ENCODE measurements around the gene PRDM15. TPM values are rescaled to one million over a fixed set of nuclear protein-coding genes. Genes with fewer than 3 reads are reported as not detected.

The PRDM15 gene
- total and polyA plus RNA-seq, 2 donors (not counting 3 experiments of a cell fraction or from before 2014, with no cell fraction given), result 11.8 to 12.9 TPM

DNA sequence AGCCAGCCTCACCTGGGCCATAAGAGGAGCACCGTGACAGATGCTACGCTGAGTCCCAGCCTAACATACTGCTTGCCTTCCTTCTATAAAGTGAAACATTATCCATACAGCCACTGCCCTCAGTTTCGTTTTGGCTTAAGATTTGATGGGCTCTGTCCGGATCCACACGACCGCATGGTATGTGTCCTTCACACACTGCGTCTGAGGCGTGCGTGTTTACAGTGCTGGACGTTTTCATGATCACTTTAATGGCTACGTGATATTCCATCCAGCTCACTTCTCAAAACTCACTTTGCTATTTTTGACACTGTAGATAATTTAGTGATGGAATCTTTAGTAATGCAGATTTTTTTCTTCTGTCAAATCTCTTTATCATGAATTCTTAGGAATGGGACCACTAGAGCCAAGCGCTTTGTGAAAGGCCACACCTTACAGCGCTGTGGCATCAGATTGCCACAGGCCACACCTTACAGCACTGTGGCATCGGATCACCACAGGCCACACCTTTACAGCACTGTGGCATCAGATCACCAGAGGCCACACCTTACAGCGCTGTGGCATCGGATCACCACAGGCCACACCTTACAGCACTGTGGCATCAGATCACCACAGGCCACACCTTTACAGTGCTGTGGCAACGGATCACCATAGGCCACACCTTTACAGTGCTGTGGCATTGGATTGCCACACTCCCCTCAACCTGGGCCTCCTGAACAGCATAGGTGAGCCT lies 47.1 kb downstream of the PRDM15 start:
- POLR2A ChIA-PET, result no interaction called here
- Histone ChIP-seq H3K4me3 (replicated peaks in 1 of 3; ENCODE audit: insufficient read depth in 1 of 3, low read depth in 1 of 3, low read length in 3 of 3) (no peak overlapping the region), H3K9me1 (replicated peaks; ENCODE audit: control insufficient read depth, extremely low read depth, insufficient read depth, low read length) (no peaks in the 10 kb centered on the region), H3K79me2 (ENCODE audit: control insufficient read depth, insufficient read depth, low read length) (no peaks in the 10 kb centered on the region), H3K9ac (replicated peaks; ENCODE audit: extremely low read depth, insufficient read depth, low read length) (no peak overlapping the region), H3K4me1 (ENCODE audit: control insufficient read depth, extremely low read depth, insufficient read depth, low read length) (no peaks in the 10 kb centered on the region), H4K20me1 (replicated peaks; ENCODE audit: control insufficient read depth, extremely low read depth, insufficient read depth, low read length) (no peaks in the 10 kb centered on the region), H3K27ac (ENCODE audit: insufficient read depth, low read depth, low read length) (no peak overlapping the region), H3K4me2 (ENCODE audit: insufficient read depth, low read length) (no peak overlapping the region), H3K9me3 (replicated peaks; ENCODE audit: control insufficient read depth, insufficient read depth, low read length) (no peaks in the 10 kb centered on the region), H3K36me3 (ENCODE audit: control insufficient read depth in 2 of 2, extremely low read depth in 1 of 2, insufficient read depth in 2 of 2, low read length in 2 of 2) (peaks cover 0 to 7% of the 10 kb centered on the region in 2 experiments), H3K27me3 (ENCODE audit: control insufficient read depth in 2 of 2, insufficient read depth in 2 of 2, low read length in 2 of 2) (no peaks in the 10 kb centered on the region), H2AFZ (ENCODE audit: low read depth, low read length) (no peak overlapping the region)
- DNase-seq (ENCODE audit: low read depth, low spot score), result no peak
- intact Hi-C loops (cut with micrococcal nuclease) (no loop called here), dilution Hi-C loops (cut with MboI; ENCODE audit: extremely low pct_ligation_motif_present, low sequenced_read_pairs) (no loop called here)
- CTCF ChIA-PET, result no interaction called here
- no peak for FAIRE-seq
- no TSS peak for BruUV-seq (replicated peaks)
- TF ChIP-seq FOS (IDR thresholded peaks at IDR 0.05; ENCODE audit: borderline replicate concordance, insufficient read depth, low read length) (no peak), POLR2AphosphoS5 (IDR thresholded peaks at IDR 0.05; ENCODE audit: insufficient read depth, low read depth, low read length) (no peak), MYC (IDR thresholded peaks at IDR 0.05; ENCODE audit: low read depth, low read length) (no peak), EZH2 (IDR thresholded peaks at IDR 0.05; ENCODE audit: borderline replicate concordance, low read depth, low read length, severe bottlenecking) (no peak), JUN (IDR thresholded peaks at IDR 0.05; ENCODE audit: borderline replicate concordance, insufficient read depth, insufficient read length, low read depth) (no peak)
- TF ChIP-seq, protein P1, sequence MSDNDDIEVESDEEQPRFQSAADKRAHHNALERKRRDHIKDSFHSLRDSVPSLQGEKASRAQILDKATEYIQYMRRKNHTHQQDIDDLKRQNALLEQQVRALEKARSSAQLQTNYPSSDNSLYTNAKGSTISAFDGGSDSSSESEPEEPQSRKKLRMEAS (IDR thresholded peaks at IDR 0.05; ENCODE audit: insufficient read depth, insufficient read length), result no peak
- TF ChIP-seq, protein P2, sequence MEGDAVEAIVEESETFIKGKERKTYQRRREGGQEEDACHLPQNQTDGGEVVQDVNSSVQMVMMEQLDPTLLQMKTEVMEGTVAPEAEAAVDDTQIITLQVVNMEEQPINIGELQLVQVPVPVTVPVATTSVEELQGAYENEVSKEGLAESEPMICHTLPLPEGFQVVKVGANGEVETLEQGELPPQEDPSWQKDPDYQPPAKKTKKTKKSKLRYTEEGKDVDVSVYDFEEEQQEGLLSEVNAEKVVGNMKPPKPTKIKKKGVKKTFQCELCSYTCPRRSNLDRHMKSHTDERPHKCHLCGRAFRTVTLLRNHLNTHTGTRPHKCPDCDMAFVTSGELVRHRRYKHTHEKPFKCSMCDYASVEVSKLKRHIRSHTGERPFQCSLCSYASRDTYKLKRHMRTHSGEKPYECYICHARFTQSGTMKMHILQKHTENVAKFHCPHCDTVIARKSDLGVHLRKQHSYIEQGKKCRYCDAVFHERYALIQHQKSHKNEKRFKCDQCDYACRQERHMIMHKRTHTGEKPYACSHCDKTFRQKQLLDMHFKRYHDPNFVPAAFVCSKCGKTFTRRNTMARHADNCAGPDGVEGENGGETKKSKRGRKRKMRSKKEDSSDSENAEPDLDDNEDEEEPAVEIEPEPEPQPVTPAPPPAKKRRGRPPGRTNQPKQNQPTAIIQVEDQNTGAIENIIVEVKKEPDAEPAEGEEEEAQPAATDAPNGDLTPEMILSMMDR (IDR thresholded peaks at IDR 0.05; ENCODE audit: extremely low read depth in 1 of 2, insufficient read depth in 1 of 2, low read depth in 1 of 2, low read length in 2 of 2), result no peak
